Liver (tissue), 3 donors: ENCODE results near the gene TEX51.

Experiments used
- CTCF ChIP-seq: fragments of 150-350 bp; IDR thresholded peaks from 2 replicates; pipeline ENCODE4 v1.5.1; 2017; ENCODE audit warnings: improper control_type of control experiment, low read depth, low read length; ENCODE audit not compliant: missing input control
- GABPA ChIP-seq, 2 donors: IDR thresholded peaks in 1 of 2; conservative IDR thresholded peaks in 1 of 2; 2 replicates each; pipeline ENCODE4 v1.6.1; 2016; ENCODE audit warnings: antibody characterized with exemption in 2 of 2, mild to moderate bottlenecking in 1 of 2, moderate library complexity in 1 of 2
- JUND ChIP-seq, 2 donors: IDR thresholded peaks; 2 replicates each; pipeline ENCODE4 v1.6.1; 2016; ENCODE audit warnings: antibody characterized with exemption in 2 of 2
- RAD21 ChIP-seq, 2 donors: IDR thresholded peaks; 2 replicates each; pipeline ENCODE4 v1.6.1; 2016; ENCODE audit warnings: antibody characterized with exemption in 2 of 2, mild to moderate bottlenecking in 2 of 2
- REST ChIP-seq: IDR thresholded peaks from 2 replicates; pipeline ENCODE4 v1.6.1; 2016; ENCODE audit warnings: antibody characterized with exemption, mild to moderate bottlenecking
- SP1 ChIP-seq: IDR thresholded peaks from 2 replicates; pipeline ENCODE4 v1.6.1; 2018; ENCODE audit warnings: antibody characterized with exemption, mild to moderate bottlenecking
- TAF1 ChIP-seq: conservative IDR thresholded peaks from 2 replicates; pipeline ENCODE4 v1.6.1; 2016; ENCODE audit warnings: antibody characterized with exemption, mild to moderate bottlenecking
- YY1 ChIP-seq: IDR thresholded peaks from 2 replicates; pipeline ENCODE4 v1.6.1; 2016; ENCODE audit warnings: antibody characterized with exemption, mild to moderate bottlenecking
- TF ChIP-seq, protein P1 (sequence below): IDR thresholded peaks from 2 replicates; pipeline ENCODE4 v1.6.1; 2016; ENCODE audit warnings: antibody characterized with exemption
- TF ChIP-seq, protein P2 (sequence below): IDR thresholded peaks from 2 replicates; pipeline ENCODE4 v1.6.1; 2016; ENCODE audit warnings: antibody characterized with exemption
- donor health status: healthy.
- donor health status: healthy.

GRCh38 chr2:126912201-126912600 is 13.5 kb downstream of the TEX51 start:
- TF ChIP-seq YY1 (no peak), CTCF (no peak), REST (no peak), GABPA (IDR thresholded peaks at IDR 0.05 in 1 of 2, conservative IDR thresholded peaks at IDR 0.05 in 1 of 2) (no peak), RAD21 (IDR thresholded peaks at IDR 0.05) (no peak), TAF1 (no peak), SP1 (no peak), JUND (IDR thresholded peaks at IDR 0.05) (no peak)
- TF ChIP-seq, protein P1, sequence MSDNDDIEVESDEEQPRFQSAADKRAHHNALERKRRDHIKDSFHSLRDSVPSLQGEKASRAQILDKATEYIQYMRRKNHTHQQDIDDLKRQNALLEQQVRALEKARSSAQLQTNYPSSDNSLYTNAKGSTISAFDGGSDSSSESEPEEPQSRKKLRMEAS, result no peak
- TF ChIP-seq, protein P2, sequence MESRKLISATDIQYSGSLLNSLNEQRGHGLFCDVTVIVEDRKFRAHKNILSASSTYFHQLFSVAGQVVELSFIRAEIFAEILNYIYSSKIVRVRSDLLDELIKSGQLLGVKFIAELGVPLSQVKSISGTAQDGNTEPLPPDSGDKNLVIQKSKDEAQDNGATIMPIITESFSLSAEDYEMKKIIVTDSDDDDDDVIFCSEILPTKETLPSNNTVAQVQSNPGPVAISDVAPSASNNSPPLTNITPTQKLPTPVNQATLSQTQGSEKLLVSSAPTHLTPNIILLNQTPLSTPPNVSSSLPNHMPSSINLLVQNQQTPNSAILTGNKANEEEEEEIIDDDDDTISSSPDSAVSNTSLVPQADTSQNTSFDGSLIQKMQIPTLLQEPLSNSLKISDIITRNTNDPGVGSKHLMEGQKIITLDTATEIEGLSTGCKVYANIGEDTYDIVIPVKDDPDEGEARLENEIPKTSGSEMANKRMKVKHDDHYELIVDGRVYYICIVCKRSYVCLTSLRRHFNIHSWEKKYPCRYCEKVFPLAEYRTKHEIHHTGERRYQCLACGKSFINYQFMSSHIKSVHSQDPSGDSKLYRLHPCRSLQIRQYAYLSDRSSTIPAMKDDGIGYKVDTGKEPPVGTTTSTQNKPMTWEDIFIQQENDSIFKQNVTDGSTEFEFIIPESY, result no peak
